HG02885 (cell line): ENCODE measurements around the gene ESPNL.
A peak's percentile ranks its signal among the peaks of the same experiment; 100 is the strongest.

Source experiments
- ATAC-seq: cut with Tn5 transposase; IDR thresholded peaks from one replicate; pipeline ENCODE4 v1.9.1; 2021; ENCODE audit warnings: mild to moderate bottlenecking; ENCODE audit not compliant: unreplicated experiment, poor library complexity

ESPNL gene

DNA sequence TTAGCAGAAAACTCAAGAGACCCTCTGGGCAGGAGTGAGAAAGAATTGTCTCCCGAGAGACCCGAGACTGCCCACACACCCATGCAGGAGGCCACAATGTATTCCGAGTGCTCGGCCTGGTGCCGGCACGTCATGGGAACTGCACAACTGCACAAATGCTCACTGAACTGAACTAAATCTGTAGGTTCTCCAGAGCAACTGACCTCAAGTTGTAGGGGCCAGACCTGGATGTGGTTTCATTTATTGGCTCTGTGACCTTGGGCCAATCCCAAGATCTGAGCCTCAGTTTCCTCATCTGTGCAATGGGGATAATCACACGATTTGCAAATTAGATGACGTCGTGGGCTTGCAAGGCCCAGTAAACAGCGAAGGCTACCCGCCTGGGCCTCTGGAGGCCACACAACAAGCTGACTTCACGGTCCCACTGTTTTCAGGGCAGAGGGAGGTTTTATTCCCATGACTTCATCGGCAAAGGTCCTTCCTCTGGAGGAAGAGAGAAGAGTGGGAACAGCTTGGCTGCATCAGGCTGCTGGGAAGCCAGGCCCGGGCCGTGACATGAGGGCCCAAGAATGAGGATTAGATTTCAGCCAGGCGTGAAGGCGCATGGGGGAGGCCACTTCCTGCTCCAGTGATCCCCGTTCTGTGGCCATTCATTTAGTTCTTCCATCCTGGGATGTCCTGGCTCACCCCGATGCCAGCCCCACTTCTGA is 55.1 kb downstream of the ESPNL start:
- ATAC-seq: no peak

DNA sequence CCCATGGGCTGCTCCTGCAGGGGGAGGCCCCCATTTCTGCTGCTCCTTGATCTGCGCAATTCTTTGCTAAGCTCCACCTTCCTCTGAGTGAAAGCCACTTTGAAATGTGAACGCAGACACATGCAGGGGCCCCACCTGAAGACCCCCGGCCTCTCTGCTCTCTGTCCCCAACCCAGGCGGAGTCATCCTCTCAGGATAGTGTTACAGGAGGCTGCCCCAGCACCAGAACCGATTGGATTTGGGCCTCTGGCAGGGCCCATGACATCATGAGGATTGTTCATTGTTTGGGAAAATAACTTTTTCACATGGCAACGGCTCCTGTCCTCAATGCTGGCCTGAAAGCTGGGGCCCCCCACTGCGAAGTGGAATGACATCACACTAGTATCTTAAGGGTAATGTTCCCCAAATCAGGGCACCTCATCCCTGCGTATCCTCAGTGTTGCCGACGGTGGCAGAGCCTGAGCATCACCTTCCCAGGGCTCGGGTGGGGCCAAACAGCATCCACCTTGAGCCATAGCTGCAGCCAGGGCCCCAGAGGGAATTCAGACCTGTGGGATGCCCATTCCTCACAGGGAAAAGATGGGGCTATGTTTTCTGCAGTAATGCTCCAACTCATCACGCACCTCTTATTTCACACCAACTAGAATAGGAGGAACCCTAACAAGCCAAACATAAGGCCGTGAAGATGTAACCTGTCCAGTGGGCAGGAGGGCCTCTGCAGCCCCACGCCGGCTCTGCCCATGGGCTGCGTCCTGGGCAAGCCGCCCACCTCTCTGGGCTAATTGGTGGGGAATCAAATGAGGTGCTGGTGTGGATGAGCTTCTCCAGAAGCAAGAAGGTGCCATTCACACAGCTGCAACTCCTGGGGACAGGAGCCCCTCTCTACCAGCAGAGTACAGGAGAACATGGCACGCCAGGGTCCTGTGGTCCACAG is 55.9 kb downstream of the ESPNL start:
- ATAC-seq: no peak

DNA sequence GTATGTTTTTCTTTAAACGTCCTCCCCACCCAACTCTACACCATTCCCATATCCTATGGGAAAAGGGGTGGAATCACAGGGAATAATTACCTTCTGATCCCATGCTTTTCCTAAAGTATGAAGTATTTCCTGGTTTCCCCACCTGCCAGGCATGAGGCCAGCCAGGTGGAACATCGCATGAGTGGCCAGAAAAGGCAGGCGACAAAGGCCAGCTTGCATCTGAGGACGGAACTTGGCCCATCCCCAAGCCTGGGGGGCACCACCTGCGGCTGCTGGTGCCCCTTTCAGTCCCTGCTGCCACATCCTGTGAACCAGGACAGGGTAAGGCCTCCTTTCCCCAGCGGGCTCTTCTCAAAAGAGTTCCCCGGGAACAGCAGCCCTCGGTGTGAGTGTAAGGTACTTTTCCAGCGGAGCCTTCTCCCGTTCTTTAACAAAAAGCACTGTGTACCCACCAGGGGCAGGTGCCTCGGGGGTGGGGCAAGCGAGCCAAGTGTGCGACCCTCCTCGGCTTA is 57.4 kb downstream of the ESPNL start:
- ATAC-seq: no peak

DNA sequence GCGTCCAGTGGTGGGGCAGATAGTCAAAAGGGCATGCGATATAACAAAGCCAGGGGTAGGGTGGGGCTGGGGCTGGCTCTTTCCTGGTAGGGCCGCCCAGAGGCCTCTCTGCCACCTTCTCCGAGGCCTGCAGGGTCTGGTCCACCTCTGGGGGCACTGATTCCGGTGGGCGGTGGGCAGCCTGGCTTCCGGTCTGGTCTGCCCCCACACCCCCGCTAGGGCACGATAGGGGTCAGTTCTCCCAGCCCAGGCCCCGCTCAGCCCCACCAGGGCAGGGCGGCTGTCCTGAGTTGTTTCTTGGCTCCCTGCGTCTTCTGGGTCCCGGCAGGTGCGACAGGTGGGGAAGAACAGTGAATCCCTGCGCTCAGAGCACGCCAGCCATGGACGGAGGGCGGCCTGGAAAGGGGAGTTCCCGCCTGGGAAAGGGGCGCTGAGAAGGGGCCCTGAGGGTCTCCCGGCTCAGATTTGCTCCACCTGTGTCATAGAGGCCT is 57.9 kb downstream of the ESPNL start:
- ATAC-seq: no peak

DNA sequence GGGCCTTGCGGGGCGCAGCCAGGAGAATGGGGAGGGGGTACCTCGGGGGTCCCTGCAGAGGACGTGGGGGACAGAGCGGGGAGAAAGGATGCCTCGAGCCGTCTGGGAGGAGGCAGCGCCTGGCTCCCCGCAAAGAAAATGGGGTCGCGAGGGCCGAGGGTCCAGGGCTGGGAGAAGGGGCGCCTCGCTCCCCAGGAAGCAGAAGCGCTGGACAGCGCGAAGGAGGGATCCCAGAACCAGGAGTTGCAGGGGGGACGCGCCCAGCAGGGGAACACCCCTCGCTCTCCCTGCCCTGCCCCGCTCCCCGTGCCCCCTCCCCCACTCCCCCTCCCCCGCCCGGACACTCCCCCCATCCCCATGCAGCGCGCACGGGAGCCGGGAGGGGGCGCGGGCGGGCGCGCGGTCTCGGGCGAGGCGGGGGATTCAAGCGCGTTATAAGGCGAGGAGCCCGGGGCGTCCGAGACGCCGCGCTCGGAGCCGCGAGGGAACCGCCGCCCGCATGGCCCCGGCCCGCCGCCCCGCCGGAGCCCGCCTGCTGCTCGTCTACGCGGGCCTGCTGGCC is 58.5 kb downstream of the ESPNL start, which contains the start of gene ERFE:
ERFE (plus strand) TSS at position 462 of the 562 bp plus-strand sequence; CDS start at position 500, 38 bp downstream.
- peak; percentile 39 for ATAC-seq

DNA sequence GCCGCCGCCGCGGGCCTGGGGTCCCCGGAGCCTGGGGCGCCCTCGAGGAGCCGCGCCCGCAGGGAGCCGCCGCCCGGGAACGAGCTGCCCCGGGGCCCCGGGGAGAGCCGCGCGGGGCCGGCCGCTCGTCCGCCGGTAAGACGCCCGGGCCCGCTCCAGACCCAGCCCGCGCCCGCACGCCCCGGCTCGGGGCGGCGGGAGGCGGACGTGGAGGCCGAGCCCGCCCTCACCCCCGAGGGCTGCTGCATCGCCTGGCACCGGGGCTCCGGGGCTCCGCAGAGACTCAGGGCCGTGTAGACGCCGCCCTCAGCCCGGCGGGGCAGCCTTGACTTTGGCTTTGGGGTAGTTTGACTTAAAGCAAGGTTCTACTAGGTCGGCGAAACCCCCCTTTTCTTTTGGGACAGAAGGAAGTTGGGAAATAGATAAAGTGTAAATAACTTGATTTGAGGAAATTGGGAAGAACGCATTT is 59.0 kb downstream of the ESPNL start:
- peak; percentile 31 for ATAC-seq

DNA sequence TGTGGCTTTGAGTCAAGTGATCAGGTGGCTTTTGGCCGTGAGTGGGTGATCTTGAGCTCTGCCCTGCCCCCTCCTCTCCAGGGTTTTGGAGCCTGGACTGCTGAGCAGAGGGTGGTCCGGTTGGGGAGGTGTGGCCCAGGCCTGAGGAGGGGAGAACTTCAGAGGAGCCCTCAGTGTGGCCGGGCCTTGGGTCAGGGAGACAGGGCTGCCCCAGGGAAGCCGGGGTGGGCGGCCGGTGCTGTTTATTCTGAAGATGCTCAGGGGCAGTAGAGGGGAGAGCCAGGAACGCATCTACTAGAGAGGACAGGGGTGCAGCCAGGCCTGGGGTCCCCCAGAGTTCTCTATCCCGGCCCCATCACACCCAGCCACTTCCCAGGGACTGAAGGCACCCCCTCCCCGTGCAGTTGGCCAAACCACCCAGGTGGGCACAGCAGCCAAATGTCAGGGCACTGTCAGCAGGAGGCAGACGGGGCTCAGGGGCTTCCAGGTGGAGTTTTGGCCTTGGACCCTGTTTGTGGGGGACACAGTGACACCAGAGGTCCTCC is 59.6 kb downstream of the ESPNL start:
- no peak for ATAC-seq

DNA sequence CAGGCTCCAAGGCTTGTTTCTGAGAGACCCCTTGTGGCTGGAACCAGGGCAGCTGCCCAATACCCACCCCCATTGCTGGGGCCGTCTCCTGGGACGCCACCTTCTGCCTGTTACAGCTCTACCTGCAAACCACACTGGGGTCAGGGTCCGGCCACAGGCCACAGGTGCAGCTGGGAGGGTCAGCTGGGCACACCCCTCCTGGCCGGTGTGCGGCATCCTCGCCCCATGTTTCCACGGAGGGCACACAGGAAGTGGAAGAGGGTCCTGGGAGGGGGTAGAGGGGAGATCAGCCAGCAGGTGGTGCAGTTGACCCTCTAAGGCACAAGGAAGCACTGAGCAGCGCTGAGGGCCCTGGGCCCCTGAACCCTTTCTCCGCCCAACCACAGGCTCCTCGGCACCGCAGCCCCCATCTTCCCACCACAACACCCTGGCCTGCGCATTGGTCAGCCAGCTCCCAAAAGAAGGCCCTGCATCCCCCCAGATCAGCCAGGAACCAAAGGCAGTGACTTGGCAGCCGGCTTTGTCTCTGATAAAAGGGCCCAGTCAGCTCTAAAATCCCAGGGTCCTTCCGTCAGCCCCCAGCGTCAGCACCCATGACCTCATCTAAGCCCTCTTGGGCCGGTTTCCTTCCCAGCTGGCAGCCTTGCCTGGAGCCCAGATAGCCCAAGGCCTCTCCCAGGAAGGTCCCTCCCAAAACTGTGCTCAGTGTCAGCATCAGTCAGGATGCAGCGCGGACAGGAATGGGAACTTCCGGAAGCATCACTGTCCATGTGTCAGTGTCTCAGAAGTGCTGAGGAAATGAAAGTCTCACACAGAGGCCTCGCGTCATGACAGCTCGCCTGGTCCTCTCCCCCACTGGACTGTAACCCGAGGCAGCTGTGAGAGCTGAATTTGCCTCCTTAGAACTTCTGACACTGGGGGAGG is 60.3 kb downstream of the ESPNL start:
- ATAC-seq: no peak

DNA sequence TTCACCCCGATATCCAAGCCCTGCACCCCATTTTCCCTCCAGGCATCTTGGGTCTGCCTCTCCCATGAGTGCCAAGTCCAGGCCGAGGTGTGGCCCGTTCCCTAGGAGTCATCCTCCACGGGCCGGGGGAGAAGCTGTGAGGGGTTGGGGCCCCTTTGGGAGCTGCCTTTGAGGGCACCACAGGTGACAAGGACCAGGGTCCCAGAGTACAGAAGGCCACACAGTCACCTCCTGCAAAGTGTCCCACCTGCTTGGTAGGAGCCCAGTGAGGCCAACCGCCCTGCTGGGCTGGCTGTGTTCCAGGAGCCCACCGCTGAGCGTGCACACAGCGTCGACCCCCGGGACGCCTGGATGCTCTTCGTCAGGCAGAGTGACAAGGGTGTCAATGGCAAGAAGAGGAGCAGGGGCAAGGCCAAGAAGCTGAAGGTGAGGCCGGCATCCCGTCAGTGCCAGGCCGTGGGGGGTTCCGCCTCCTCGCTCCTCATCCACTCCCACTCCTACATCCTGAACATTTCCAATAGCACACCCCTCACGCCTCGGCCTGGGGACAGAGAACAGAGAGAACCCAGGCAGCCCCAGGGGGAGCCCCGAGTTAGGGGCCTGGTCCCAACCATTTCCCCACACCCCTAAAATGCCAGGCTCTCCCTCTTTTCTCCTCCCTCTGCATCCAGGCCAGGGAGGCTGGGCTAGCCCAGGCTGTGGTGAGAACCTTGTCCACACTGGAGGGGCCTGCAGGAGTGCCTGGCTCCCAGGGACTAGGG is 61.3 kb downstream of the ESPNL start:
- no peak for ATAC-seq

DNA sequence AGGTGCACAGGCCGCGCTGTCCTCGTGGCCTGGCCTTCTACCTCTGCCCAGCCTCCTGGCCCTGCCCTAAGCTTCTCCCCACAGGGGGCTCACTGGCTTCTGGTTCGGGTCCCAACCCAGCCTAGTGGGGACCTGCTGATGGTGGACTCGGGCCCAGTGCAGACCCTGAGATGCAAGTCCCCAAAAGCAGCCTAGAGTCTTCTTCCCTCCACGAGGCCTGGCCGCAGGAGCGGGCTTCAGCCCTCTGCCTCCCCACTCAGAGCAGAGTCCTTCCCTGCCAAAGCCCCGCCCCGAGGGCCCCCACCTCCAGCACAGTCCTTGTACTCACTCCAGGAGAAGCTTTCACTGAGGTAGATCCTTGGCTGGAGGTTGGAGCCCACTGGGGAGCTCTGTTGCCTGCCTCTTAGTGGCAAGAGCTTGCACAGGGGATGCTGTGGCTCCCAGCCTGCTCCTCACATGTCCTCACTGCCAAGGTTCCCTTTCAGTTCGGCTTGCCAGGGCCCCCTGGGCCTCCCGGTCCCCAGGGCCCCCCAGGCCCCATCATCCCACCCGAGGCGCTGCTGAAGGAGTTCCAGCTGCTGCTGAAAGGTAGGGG is 62.2 kb downstream of the ESPNL start:
- no peak for ATAC-seq

DNA sequence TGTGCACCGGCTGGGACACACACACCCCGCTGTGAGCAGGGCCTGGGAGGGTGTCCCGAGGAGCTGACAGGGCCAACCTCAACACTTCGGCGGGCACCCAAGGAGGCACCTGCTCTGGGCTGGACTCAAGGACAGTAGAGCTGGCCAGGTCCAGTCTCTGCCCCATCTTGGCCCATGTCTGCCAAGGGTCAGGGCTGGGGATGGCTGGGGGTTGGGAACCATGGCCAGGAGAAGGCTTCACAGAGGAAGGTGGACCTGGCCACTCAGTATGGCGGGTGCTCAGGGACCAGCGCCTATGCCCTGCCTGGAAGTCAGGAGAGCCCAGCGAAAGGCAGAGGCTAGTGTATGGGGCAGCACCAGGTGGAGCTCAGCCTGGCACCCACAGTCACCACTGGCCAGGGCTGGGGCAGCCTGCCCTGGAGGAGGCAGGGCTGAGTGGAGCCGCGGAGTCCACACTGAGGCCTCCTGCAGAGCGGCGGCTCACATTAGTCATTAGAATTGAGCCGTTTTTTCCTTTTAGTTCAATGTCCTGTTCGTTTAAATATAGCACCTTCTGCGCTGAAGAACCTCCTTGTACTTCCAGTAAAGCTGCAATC is 62.8 kb downstream of the ESPNL start:
- ATAC-seq: no peak

DNA sequence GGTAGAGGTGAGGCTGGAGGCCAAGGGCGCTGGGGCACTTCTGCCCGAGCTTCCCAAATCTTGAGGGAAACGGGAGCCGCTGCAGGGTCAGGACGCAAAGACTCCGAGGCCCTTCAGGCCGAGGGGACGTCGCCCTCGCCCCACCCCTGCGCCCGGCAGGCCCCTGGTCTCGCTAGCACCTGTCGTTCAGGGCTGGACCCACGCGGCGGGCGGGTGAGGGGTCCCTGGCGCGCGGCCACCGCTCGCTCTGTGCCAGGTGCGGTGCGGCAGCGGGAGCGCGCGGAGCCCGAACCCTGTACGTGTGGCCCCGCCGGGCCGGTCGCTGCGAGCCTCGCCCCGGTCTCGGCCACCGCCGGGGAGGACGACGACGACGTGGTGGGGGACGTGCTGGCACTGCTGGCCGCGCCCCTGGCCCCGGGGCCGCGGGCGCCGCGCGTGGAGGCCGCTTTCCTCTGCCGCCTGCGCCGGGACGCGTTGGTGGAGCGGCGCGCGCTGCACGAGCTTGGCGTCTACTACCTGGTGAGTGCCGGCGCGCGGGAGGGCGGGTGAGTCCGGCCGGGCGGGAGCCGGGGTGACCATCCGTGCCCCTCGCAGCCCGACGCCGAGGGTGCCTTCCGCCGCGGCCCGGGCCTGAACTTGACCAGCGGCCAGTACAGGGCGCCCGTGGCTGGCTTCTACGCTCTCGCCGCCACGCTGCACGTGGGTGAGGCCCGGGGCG is 63.5 kb downstream of the ESPNL start:
- ATAC-seq: no peak

DNA sequence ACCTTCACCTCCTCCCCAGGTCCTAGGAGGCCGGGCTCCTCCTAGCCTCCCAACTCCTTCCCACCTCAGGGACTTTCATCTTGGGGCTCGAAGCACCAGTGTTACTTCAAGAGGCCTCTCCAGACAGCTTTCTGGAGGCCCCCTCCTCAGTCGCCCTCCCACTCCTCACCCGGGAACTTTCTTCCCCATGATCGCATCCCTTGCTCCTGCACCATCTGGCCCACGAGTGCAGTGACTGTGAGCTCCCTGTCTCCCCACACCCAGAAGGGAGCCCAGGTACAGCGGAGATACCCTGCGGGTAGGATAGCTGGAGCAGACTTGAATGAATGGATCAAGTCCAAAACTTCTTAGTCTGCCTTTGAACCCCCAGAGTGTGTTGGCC is 64.8 kb downstream of the ESPNL start:
- ATAC-seq: no peak

DNA sequence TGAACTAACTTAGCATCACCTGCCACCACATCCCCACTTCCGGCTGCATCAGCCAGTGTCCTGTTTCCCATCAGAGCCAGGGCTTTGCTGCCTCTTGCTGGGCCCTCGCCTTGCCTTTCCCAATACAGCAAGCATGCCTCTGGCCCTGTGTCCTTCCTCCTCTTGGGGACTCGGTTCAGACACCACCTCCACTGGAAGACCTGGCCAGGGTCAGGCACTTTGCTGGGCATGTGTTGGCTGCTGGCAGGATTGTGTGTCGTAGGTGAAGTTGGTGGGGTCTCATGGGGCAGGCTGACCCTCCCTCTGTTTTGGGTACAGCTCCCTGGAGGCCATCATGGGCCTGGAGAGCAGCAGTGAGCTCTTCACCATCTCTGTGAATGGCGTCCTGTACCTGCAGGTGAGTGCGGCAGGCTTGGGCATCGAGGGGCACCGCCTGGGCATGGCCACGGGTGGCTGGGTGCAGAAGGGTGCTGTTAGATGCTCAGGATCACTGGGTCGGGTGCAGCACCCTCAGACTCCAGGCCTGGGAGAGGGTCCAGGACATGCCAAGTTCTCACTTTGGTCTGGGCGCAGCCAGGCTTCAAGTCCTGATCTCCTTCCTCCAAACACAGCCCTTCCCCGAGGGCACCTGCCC is 65.3 kb downstream of the ESPNL start:
- ATAC-seq: no peak

DNA sequence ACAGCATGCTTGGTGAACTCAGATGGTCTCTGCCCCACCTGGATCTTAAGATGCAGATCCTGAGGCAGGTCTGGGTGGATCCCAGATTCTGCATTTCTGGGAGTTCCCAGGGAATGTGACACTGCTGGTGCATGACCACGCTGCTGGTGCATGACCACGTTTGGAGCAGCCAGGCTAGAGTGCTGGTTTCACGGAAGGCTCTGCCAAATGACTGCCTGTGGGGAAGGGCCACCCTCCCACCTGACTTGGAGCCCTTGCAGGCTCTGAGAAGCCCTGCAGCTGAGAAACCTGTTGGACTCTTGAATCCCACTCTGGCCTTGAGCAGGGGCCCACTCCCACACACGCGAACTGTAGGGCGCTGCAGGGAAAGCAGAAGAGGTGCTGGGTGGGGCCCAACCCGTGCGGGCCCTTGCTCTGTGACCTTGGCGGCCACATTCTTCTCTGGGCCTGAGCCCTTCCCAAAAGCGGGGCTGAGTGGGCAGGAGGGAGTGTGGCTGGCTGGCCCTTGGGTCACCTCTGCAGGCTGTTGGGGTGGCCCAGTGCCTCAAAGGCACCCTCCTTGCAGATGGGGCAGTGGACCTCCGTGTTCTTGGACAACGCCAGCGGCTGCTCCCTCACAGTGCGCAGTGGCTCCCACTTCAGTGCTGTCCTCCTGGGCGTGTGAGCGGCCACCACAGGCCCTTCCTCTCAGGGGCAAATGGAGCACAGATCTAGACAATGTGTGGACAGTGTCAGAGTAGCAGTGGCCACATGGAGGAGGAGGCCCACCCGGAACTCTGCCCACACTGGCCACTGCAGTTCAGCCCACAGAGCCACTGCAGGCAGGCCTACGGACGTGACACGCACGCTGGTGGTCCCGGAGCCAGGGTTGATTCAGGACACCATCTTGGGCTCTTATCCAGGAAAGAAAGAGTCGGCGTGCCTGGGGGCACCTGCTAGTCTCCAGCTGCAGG is 66.5 kb downstream of the ESPNL start:
- no peak for ATAC-seq

DNA sequence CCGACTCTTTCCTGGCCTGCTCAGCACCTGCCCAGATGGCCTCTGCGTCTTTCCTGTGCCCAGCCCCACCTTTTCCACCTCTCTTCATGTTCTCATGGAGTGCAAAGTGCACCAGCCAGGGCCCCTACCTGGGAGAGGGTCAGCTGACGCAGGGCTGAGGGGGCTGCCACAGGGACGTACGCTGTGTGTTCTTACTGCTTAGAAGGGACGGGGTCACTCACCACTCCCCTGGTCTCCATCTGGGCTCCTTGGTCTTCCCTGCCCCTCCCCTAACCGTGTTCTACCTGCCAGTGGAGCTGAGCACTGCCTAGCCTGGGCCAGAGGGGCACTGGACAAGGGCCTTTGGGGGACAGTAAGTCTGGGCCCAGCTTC is 67.2 kb downstream of the ESPNL start:
- no peak for ATAC-seq
